ENCODE measurements around the gene DIP2C.

DNA sequence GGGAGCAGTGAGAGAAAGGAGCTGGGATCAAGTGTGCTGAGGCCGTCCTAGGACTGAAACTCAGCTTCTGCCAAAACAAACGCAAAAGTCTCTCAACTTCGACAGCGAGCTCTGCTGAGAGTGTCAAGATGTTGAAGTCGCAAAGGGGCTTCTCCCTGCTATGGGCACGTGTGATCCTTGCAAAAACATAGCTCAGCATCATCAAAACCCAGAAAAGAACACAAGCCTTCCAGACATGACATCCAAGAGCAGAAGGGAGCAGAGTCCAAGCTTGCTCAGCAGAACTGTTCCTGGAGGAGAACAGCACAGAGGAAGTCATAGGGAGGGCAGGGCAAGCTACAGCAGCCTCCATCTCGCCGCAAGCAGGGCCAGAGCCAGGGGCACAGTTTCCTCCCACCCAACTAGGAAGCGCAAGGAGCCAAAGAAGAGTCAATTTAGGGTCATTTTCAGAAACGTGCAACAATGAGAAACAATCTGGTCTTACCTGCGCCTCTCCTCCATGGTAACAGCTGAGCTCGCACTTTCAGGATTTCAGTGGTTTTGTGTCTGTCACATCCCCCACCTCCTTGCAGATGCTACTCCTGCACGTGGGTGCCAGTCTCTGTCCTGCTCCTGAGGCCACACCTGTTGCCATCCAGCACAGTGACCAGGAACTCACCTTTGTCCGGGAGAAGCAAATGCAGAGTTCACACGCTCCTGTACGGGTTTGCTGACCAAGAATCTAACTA lies 113.9 kb downstream of the DIP2C start:
- TF ChIP-seq, protein P1, sequence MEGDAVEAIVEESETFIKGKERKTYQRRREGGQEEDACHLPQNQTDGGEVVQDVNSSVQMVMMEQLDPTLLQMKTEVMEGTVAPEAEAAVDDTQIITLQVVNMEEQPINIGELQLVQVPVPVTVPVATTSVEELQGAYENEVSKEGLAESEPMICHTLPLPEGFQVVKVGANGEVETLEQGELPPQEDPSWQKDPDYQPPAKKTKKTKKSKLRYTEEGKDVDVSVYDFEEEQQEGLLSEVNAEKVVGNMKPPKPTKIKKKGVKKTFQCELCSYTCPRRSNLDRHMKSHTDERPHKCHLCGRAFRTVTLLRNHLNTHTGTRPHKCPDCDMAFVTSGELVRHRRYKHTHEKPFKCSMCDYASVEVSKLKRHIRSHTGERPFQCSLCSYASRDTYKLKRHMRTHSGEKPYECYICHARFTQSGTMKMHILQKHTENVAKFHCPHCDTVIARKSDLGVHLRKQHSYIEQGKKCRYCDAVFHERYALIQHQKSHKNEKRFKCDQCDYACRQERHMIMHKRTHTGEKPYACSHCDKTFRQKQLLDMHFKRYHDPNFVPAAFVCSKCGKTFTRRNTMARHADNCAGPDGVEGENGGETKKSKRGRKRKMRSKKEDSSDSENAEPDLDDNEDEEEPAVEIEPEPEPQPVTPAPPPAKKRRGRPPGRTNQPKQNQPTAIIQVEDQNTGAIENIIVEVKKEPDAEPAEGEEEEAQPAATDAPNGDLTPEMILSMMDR (IDR thresholded peaks at IDR 0.05) = no peak
- TF ChIP-seq EZH2 (IDR thresholded peaks at IDR 0.05; ENCODE audit: borderline replicate concordance, insufficient read depth, low read depth, low read length, poor library complexity, severe bottlenecking) = no peak
